Chondrocyte (in vitro differentiated cells): ENCODE data around the gene FCF1. TPM values are rescaled to one million over a fixed set of nuclear protein-coding genes. Genes with fewer than 3 reads are reported as not detected.

Experiments
- DNase-seq: peaks from one replicate; pipeline ENCODE4 v3.0.0; 2021; ENCODE audit warnings: mixed read lengths, low spot score
- H3K27ac Mint-ChIP-seq: one replicate; pipeline ENCODE4 v1.8.0; 2021; ENCODE audit warnings: mild to moderate bottlenecking, moderate library complexity, mixed read lengths; ENCODE audit not compliant: unreplicated experiment
- H3K27me3 Mint-ChIP-seq: 2 replicates; pipeline ENCODE4 v1.8.0; 2021; ENCODE audit warnings: low read depth, mixed read lengths
- H3K36me3 Mint-ChIP-seq: 2 replicates; pipeline ENCODE4 v1.8.0; 2021; ENCODE audit warnings: low read depth, mixed read lengths
- H3K4me1 Mint-ChIP-seq: 2 replicates; pipeline ENCODE4 v1.8.0; 2021; ENCODE audit warnings: low read depth, mild to moderate bottlenecking, mixed read lengths
- H3K4me3 Mint-ChIP-seq: one replicate; pipeline ENCODE4 v1.8.0; 2021; ENCODE audit warnings: mild to moderate bottlenecking, moderate library complexity, mixed read lengths; ENCODE audit not compliant: unreplicated experiment
- H3K9me3 Mint-ChIP-seq: 2 replicates; pipeline ENCODE4 v1.8.0; 2021; ENCODE audit warnings: low read depth, mixed read lengths
- CTCF ChIP-seq: fragments of 200-600 bp; sonication (generic); IDR thresholded peaks from 2 replicates; pipeline ENCODE4 v1.5.0; 2021; ENCODE audit warnings: antibody characterized with exemption, mild to moderate bottlenecking, moderate library complexity
- total RNA-seq: library from RNA; stranded (reverse); gene quantifications from 3 replicates; pipeline ENCODE4 v1.2.1, GENCODE V29; 2021

The FCF1 gene
- total RNA-seq, 1 donor from 2014 or later: 51.7 TPM

- Mint-ChIP-seq H3K4me1 (peaks cover 3% of the 10 kb centered on the region), H3K36me3 (peaks cover 24% of the 10 kb centered on the region)
Measured at GRCh38 chr14:74785056-74785613, 72.2 kb downstream of the FCF1 start.

GRCh38 chr14:74786796-74787315, 73.9 kb downstream of the FCF1 start:
- Mint-ChIP-seq H3K27ac (no peak overlapping the region), H3K4me3 (no peak overlapping the region), H3K36me3 (peaks cover 15% of the 10 kb centered on the region), H3K27me3 (no peaks in the 10 kb centered on the region), H3K4me1 (peaks cover 3% of the 10 kb centered on the region), H3K9me3 (peaks cover 4% of the 10 kb centered on the region)
- no peak for DNase-seq
- peak; percentile 23 for TF ChIP-seq CTCF

More at GRCh38 chr14:74785056-74785613, 72.2 kb downstream of the FCF1 start:
- Mint-ChIP-seq H3K4me3 (no peak overlapping the region), H3K9me3 (no peaks in the 10 kb centered on the region), H3K27ac (no peak overlapping the region), H3K27me3 (no peaks in the 10 kb centered on the region)
- TF ChIP-seq CTCF: no peak
- DNase-seq: no peak

Other genes starting within 250 kb of the FCF1 start
- 209 to 313 TPM (median 212 TPM) in 3 replicates for gene NPC2, start 219.8 kb upstream of the FCF1 start, total RNA-seq
- gene ISCA2, start 219.4 kb upstream of the FCF1 start, total RNA-seq: 16.6 to 18.9 TPM (median 16.9 TPM) in 3 replicates
- gene LTBP2, start 100.9 kb upstream of the FCF1 start, total RNA-seq: 210 to 446 TPM (median 215 TPM) in 3 replicates
- gene AREL1, start 64 bp upstream of the FCF1 start, total RNA-seq: 34.7 to 50.2 TPM (median 35.9 TPM) in 3 replicates
- gene YLPM1, start 50.2 kb downstream of the FCF1 start, total RNA-seq: 51.3 to 85.0 TPM (median 51.8 TPM) in 3 replicates
- not detected in 3 replicates for gene PROX2, start 163.0 kb downstream of the FCF1 start, total RNA-seq
- gene DLST, start 168.8 kb downstream of the FCF1 start, total RNA-seq: 70.4 to 78.0 TPM (median 74.5 TPM) in 3 replicates
- 0.82 to 6.5 TPM (median 5.8 TPM) in 3 replicates for gene RPS6KL1, start 210.1 kb downstream of the FCF1 start, total RNA-seq
- gene PGF, start 242.5 kb downstream of the FCF1 start, total RNA-seq: 2.0 to 3.2 TPM (median 2.3 TPM) in 3 replicates